Loucy (cell line): ENCODE measurements around the gene MSANTD1.

ENCODE experiments used
- H2AFZ ChIP-seq: fragments of 200-600 bp; sonication (generic); 2 replicates; pipeline ENCODE4 v1.6.0; 2016; ENCODE audit warnings: antibody characterized with exemption, mild to moderate bottlenecking, low read length, moderate library complexity
- H3F3A ChIP-seq: fragments of 200-600 bp; 2 replicates; pipeline ENCODE4 v1.6.0; 2016; ENCODE audit warnings: antibody characterized with exemption, low read depth, mild to moderate bottlenecking
- H3K27me3 ChIP-seq: fragments of 200-600 bp; sonication (generic); 2 replicates; pipeline ENCODE4 v1.6.1; 2014; ENCODE audit warnings: low read length, mild to moderate bottlenecking; ENCODE audit not compliant: insufficient read depth, poor library complexity, severe bottlenecking
- H3K36me3 ChIP-seq: fragments of 200-600 bp; sonication (generic); 2 replicates; pipeline ENCODE4 v1.6.1; 2016; ENCODE audit warnings: low read length; ENCODE audit not compliant: insufficient read depth
- H3K4me1 ChIP-seq: fragments of 200-600 bp; sonication (generic); 2 replicates; pipeline ENCODE4 v1.5.1; 2014; ENCODE audit warnings: low read length, mild to moderate bottlenecking; ENCODE audit not compliant: insufficient read depth, poor library complexity, severe bottlenecking
- H3K4me2 ChIP-seq: fragments of 200-600 bp; sonication (generic); 2 replicates; pipeline ENCODE4 v1.6.0; 2014; ENCODE audit warnings: antibody characterized with exemption, low read length, low read depth, mild to moderate bottlenecking; ENCODE audit not compliant: poor library complexity, severe bottlenecking
- H3K4me3 ChIP-seq: fragments of 200-600 bp; sonication (generic); 2 replicates; pipeline ENCODE4 v1.5.1; 2014; ENCODE audit warnings: low read length, mild to moderate bottlenecking, mixed read lengths; ENCODE audit not compliant: poor library complexity, severe bottlenecking
- H3K79me2 ChIP-seq: fragments of 200-600 bp; sonication (generic); 2 replicates; pipeline ENCODE4 v1.6.1; 2014; ENCODE audit warnings: low read length; ENCODE audit not compliant: insufficient read depth
- H3K9ac ChIP-seq: fragments of 200-600 bp; sonication (generic); 2 replicates; pipeline ENCODE4 v1.6.0; 2014; ENCODE audit warnings: mild to moderate bottlenecking, low read depth, low read length, moderate library complexity; ENCODE audit not compliant: poor library complexity, severe bottlenecking
- H3K9me2 ChIP-seq: fragments of 200-600 bp; sonication (generic); replicated peaks from 2 replicates; pipeline ENCODE4 v1.6.1; 2016; ENCODE audit warnings: low read depth, low read length, mixed read lengths
- H3K9me3 ChIP-seq: fragments of 200-600 bp; sonication (generic); 2 replicates; pipeline ENCODE4 v1.6.1; 2014; ENCODE audit warnings: mild to moderate bottlenecking, antibody characterized with exemption, low read length, low read depth; ENCODE audit not compliant: insufficient read depth
- H4K20me1 ChIP-seq: fragments of 200-600 bp; sonication (generic); 2 replicates; pipeline ENCODE4 v1.6.0; 2014; ENCODE audit warnings: antibody characterized with exemption, low read length, mild to moderate bottlenecking; ENCODE audit not compliant: insufficient read depth, poor library complexity, severe bottlenecking
- EZH2phosphoT487 ChIP-seq: fragments of 200-600 bp; IDR thresholded peaks from 2 replicates; pipeline ENCODE4 v1.6.1; 2018; ENCODE audit warnings: antibody characterized with exemption, mild to moderate bottlenecking, moderate library complexity, borderline replicate concordance
- TF ChIP-seq, protein P1 (sequence below): fragments of 200-600 bp; sonication (generic); conservative IDR thresholded peaks from 2 replicates; pipeline ENCODE4 v1.5.1; 2014; ENCODE audit warnings: mild to moderate bottlenecking, antibody characterized with exemption, low read length

Gene MSANTD1

DNA sequence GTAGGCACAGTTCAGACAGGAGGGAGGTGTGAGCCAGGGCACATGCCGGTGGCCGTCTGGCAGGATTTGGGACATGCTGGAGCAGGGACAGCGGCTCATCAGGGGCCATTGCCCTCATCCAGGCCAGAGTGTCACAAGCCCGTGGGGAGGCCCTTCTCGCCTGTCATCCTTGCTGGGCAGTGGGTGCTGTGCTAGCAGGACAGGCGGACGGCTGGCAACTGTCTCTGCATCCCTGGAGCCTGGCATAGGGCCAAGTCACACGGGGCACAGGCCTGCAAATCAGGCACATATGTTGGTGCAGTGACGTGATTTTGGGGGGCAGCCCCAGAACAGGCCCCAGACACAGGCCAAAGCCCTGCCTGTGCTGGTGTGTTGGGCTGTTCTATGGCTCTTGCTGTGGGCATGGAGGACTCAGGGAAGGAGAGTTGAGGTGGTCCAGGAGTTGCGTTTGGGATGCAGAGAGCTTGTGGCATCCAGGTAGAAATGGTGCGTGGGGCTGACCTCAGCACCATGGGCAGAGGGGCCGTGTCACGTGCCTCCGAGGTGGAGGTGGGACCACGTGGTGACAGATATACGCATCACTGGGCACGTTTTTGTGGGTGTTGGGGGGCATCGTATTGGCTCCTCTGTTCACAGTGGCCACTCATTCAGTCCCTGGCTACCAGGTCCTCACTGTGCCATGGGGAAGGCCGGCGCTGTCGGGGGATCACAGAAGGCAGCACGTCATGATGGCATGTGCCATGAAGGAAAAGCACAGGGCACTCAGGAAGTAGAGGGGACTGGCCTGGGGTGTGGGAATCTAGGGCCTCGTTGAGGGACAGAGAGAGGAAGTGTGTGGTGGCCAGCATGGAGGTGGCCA is 14.6 kb upstream of the MSANTD1 start:
- Histone ChIP-seq H3K27me3 (no peaks in the 10 kb centered on the region), H2AFZ (no peak overlapping the region), H4K20me1 (no peaks in the 10 kb centered on the region), H3K9me2 (no peaks in the 10 kb centered on the region), H3K4me1 (no peaks in the 10 kb centered on the region), H3K4me2 (no peak overlapping the region), H3K79me2 (no peaks in the 10 kb centered on the region), H3K36me3 (peaks cover 45% of the 10 kb centered on the region; the same call in 1 of the 2 replicates), H3K9me3 (no peaks in the 10 kb centered on the region), H3K9ac (no peak overlapping the region), H3F3A (no peaks in the 10 kb centered on the region), H3K4me3 (no peak overlapping the region)
- no peak for TF ChIP-seq EZH2phosphoT487
- TF ChIP-seq, protein P1, sequence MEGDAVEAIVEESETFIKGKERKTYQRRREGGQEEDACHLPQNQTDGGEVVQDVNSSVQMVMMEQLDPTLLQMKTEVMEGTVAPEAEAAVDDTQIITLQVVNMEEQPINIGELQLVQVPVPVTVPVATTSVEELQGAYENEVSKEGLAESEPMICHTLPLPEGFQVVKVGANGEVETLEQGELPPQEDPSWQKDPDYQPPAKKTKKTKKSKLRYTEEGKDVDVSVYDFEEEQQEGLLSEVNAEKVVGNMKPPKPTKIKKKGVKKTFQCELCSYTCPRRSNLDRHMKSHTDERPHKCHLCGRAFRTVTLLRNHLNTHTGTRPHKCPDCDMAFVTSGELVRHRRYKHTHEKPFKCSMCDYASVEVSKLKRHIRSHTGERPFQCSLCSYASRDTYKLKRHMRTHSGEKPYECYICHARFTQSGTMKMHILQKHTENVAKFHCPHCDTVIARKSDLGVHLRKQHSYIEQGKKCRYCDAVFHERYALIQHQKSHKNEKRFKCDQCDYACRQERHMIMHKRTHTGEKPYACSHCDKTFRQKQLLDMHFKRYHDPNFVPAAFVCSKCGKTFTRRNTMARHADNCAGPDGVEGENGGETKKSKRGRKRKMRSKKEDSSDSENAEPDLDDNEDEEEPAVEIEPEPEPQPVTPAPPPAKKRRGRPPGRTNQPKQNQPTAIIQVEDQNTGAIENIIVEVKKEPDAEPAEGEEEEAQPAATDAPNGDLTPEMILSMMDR = no peak

DNA sequence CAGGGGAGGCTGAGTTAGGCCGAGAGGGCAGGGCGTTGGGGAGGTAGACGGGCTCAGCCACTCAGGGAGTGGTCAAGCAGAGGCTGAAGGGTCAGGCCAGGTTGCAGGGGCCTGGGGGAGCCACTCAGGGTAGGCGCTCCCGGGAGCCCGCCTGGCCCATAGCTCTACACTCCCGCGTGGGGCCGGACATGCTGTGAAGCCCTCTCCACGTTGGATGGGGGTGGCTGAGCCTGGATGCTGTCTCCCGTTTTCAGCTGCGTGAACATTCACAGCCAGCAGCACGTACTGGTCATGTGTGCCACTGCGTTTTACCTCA is 14.0 kb upstream of the MSANTD1 start:
- peaks cover 44% of the 10 kb centered on the region; the same call in 1 of the 2 replicates for H3K36me3 ChIP-seq
- no peaks in the 10 kb centered on the region for H3F3A ChIP-seq

DNA sequence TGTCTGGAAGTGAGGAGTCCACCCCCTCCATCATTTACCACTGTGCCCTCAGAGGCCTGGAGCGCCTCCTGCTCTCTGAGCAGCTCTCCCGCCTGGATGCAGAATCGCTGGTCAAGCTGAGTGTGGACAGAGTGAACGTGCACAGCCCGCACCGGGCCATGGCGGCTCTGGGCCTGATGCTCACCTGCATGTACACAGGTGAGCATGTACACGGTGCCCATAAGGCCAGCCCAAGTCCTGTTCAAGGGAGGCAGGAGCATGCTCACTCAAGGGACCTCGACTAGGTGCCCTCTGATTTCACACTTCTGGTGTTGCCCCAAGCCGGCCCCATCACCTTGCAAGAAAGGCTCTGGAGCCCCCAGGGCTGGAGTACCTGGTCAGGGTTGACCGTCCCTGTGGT is 13.4 kb upstream of the MSANTD1 start:
- no peaks in the 10 kb centered on the region for H3K79me2 ChIP-seq
- no peaks in the 10 kb centered on the region for H4K20me1 ChIP-seq
- H3K4me1 ChIP-seq = no peaks in the 10 kb centered on the region
- no peak overlapping the region for H3K4me2 ChIP-seq
- H3K9me3 ChIP-seq = no peaks in the 10 kb centered on the region
- H3K36me3 ChIP-seq = peaks cover 41% of the 10 kb centered on the region; the same call in 1 of the 2 replicates
- no peaks in the 10 kb centered on the region for H3K9me2 ChIP-seq
- no peaks in the 10 kb centered on the region for H3F3A ChIP-seq
- H3K27me3 ChIP-seq = no peaks in the 10 kb centered on the region
- no peak overlapping the region for H2AFZ ChIP-seq
- H3K9ac ChIP-seq = no peak overlapping the region
- TF ChIP-seq, protein P1 = no peak
- TF ChIP-seq EZH2phosphoT487 = no peak
- H3K4me3 ChIP-seq = no peak overlapping the region

More for the DNA sequence above, 14.0 kb upstream of the MSANTD1 start:
- H3K9ac ChIP-seq = no peak overlapping the region
- no peaks in the 10 kb centered on the region for H3K79me2 ChIP-seq
- no peaks in the 10 kb centered on the region for H3K27me3 ChIP-seq
- TF ChIP-seq, protein P1 = no peak
- TF ChIP-seq EZH2phosphoT487 = no peak
- no peaks in the 10 kb centered on the region for H3K4me1 ChIP-seq
- no peaks in the 10 kb centered on the region for H4K20me1 ChIP-seq
- H3K9me3 ChIP-seq = no peaks in the 10 kb centered on the region
- no peak overlapping the region for H3K4me3 ChIP-seq
- no peaks in the 10 kb centered on the region for H3K9me2 ChIP-seq
- no peak overlapping the region for H3K4me2 ChIP-seq
- no peak overlapping the region for H2AFZ ChIP-seq
